WTC11 (cell line): ENCODE measurements around the gene PSMF1. TPM values are rescaled to one million over a fixed set of nuclear protein-coding genes. Genes with fewer than 3 reads are reported as not detected.

Experiments used
- ATAC-seq: fragments of 200-7000 bp; cut with Tn5 transposase; 2 replicates; pipeline ENCODE4 v1.10.0; 2021; ENCODE audit warnings: mild to moderate bottlenecking, moderate library complexity
- CTCF ChIA-PET: fragments of 300-600 bp; sonication (Branson Sonifier 250); formaldehyde crosslinking; loops from one replicate; lab custom pipeline; 2021; ENCODE audit warnings: antibody characterized with exemption; lab: Charles Lee
- POLR2A ChIA-PET: fragments of 350-600 bp; sonication (Branson Sonifier 250); formaldehyde crosslinking; loops from one replicate; lab custom pipeline; 2021; ENCODE audit warnings: antibody characterized with exemption; lab: Charles Lee
- DNase-seq: peaks from one replicate; pipeline ENCODE4 v3.0.0; 2021; ENCODE audit warnings: low spot score
- H3K27ac Mint-ChIP-seq: 2 replicates; pipeline ENCODE4 v1.8.0; 2021; ENCODE audit warnings: mixed read lengths
- H3K27me3 Mint-ChIP-seq: 2 replicates; pipeline ENCODE4 v1.8.0; 2021; ENCODE audit warnings: low read depth, mild to moderate bottlenecking, moderate library complexity, mixed read lengths
- H3K36me3 Mint-ChIP-seq: 2 replicates; pipeline ENCODE4 v1.8.0; 2021; ENCODE audit warnings: mixed read lengths
- H3K4me1 Mint-ChIP-seq: 2 replicates; pipeline ENCODE4 v1.8.0; 2022; ENCODE audit warnings: mixed read lengths
- H3K4me3 Mint-ChIP-seq: 2 replicates; pipeline ENCODE4 v1.8.0; 2021; ENCODE audit warnings: mild to moderate bottlenecking, moderate library complexity, mixed read lengths
- H3K9me3 Mint-ChIP-seq: 2 replicates; pipeline ENCODE4 v1.8.0; 2021; ENCODE audit warnings: mixed read lengths
- CREM ChIP-seq: sonication (generic); formaldehyde crosslinking; IDR thresholded peaks from 2 replicates; pipeline ENCODE4 v1.8.1; 2022; ENCODE audit warnings: mild to moderate bottlenecking, missing genetic modification reagents, moderate library complexity
- ESRRA ChIP-seq: sonication (generic); formaldehyde crosslinking; IDR thresholded peaks from 2 replicates; pipeline ENCODE4 v1.8.1; 2022; ENCODE audit warnings: mild to moderate bottlenecking, missing genetic modification reagents, borderline replicate concordance
- ETV6 ChIP-seq: sonication (generic); formaldehyde crosslinking; IDR thresholded peaks from 2 replicates; pipeline ENCODE4 v1.8.1; 2022; ENCODE audit warnings: mild to moderate bottlenecking, missing genetic modification reagents
- NFE2L1 ChIP-seq: sonication (generic); formaldehyde crosslinking; IDR thresholded peaks from 2 replicates; pipeline ENCODE4 v1.8.1; 2023; ENCODE audit warnings: missing genetic modification reagents
- NR1H2 ChIP-seq: sonication (generic); formaldehyde crosslinking; IDR thresholded peaks from 2 replicates; pipeline ENCODE4 v1.9.0; 2021; ENCODE audit warnings: mild to moderate bottlenecking, moderate library complexity, missing genetic modification reagents
- NR2C2 ChIP-seq: sonication (generic); formaldehyde crosslinking; IDR thresholded peaks from 2 replicates; pipeline ENCODE4 v1.8.0; 2022; ENCODE audit warnings: mild to moderate bottlenecking, missing genetic modification reagents
- OVOL2 ChIP-seq: fragments of 250-450 bp; sonication (Bioruptor Pico); IDR thresholded peaks from 2 replicates; pipeline ENCODE4 v1.9.0; 2021; ENCODE audit warnings: mild to moderate bottlenecking, borderline replicate concordance
- SMAD4 ChIP-seq: sonication (generic); formaldehyde crosslinking; IDR thresholded peaks from 2 replicates; pipeline ENCODE4 v1.8.0; 2022; ENCODE audit warnings: mild to moderate bottlenecking, missing genetic modification reagents
- total RNA-seq: library from RNA; stranded (reverse); gene quantifications from 3 replicates; pipeline ENCODE4 v1.2.3, GENCODE V29; 2021
- TF ChIP-seq, protein P1 (sequence below): sonication (generic); formaldehyde crosslinking; IDR thresholded peaks from 2 replicates; pipeline ENCODE4 v1.8.1; 2023; ENCODE audit warnings: mild to moderate bottlenecking, missing genetic modification reagents, moderate library complexity
- TF ChIP-seq, protein P2 (sequence below): sonication (generic); formaldehyde crosslinking; IDR thresholded peaks from 2 replicates; pipeline ENCODE4 v1.8.0; 2023; ENCODE audit warnings: missing genetic modification reagents, mild to moderate bottlenecking, borderline replicate concordance
- TF ChIP-seq, protein P3 (sequence below): sonication (generic); formaldehyde crosslinking; IDR thresholded peaks from 2 replicates; pipeline ENCODE4 v1.8.1; 2022; ENCODE audit warnings: low read depth, missing genetic modification reagents, borderline replicate concordance
- TF ChIP-seq, protein P4 (sequence below): sonication (generic); formaldehyde crosslinking; IDR thresholded peaks from 2 replicates; pipeline ENCODE4 v1.8.0; 2023; ENCODE audit warnings: mild to moderate bottlenecking, missing genetic modification reagents
- TF ChIP-seq, protein P5 (sequence below): fragments of 250-450 bp; sonication (Bioruptor Pico); IDR thresholded peaks from 2 replicates; pipeline ENCODE4 v2.1.2; 2022; ENCODE audit warnings: mild to moderate bottlenecking, moderate library complexity
- TF ChIP-seq, protein P6 (sequence below): fragments of 250-450 bp; sonication (Bioruptor Pico); conservative IDR thresholded peaks from 2 replicates; pipeline ENCODE4 v1.9.0; 2021; ENCODE audit warnings: mild to moderate bottlenecking
- TF ChIP-seq, protein P7 (sequence below): sonication (generic); formaldehyde crosslinking; IDR thresholded peaks from 2 replicates; pipeline ENCODE4 v1.8.1; 2022; ENCODE audit warnings: missing genetic modification reagents, borderline replicate concordance
- TF ChIP-seq, protein P8 (sequence below): sonication (generic); formaldehyde crosslinking; IDR thresholded peaks from 2 replicates; pipeline ENCODE4 v1.8.1; 2022; ENCODE audit warnings: mild to moderate bottlenecking, moderate library complexity, missing genetic modification reagents

PSMF1 gene
- total RNA-seq, 1 experiment from 2014 or later: 113 TPM

DNA sequence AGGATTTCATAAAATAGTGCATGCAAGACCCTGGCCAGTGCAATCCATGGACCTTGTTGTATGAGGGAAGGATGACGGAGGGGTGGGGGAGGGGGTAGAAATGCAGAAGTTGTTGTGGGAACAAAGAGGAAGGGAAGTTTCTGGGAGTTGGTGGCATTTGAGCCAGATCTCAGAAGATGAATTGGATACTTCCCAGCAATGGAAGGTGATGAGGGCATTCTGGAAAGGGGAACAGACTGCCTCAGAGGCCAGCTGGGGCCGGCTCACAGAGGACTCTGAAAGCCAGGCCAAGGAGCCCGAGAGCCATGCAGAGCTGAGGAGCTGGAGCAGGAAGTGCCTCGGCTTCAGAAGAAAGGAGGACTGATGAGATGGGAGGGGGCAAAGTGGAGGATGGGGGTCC, 63.7 kb downstream of the PSMF1 start:
- Mint-ChIP-seq H3K27me3 (peaks cover 28% of the 10 kb centered on the region), H3K4me1 (peaks cover 17% of the 10 kb centered on the region), H3K36me3 (no peaks in the 10 kb centered on the region), H3K4me3 (no peak overlapping the region), H3K9me3 (no peaks in the 10 kb centered on the region), H3K27ac (no peak overlapping the region)
- ChIA-PET CTCF (interaction anchor here (1.5 to 1.8 kb wide), 2 partner anchors 11 to 31 kb away, joined by 3 to 5 read pairs; no protein-coding TSS in a partner anchor), POLR2A (interaction anchor here (0.6 kb wide), 1 partner anchor 33 kb away, joined by 3 read pairs; no protein-coding TSS in a partner anchor)
- TF ChIP-seq, protein P1, sequence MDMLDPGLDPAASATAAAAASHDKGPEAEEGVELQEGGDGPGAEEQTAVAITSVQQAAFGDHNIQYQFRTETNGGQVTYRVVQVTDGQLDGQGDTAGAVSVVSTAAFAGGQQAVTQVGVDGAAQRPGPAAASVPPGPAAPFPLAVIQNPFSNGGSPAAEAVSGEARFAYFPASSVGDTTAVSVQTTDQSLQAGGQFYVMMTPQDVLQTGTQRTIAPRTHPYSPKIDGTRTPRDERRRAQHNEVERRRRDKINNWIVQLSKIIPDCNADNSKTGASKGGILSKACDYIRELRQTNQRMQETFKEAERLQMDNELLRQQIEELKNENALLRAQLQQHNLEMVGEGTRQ: no peak
- TF ChIP-seq, protein P2, sequence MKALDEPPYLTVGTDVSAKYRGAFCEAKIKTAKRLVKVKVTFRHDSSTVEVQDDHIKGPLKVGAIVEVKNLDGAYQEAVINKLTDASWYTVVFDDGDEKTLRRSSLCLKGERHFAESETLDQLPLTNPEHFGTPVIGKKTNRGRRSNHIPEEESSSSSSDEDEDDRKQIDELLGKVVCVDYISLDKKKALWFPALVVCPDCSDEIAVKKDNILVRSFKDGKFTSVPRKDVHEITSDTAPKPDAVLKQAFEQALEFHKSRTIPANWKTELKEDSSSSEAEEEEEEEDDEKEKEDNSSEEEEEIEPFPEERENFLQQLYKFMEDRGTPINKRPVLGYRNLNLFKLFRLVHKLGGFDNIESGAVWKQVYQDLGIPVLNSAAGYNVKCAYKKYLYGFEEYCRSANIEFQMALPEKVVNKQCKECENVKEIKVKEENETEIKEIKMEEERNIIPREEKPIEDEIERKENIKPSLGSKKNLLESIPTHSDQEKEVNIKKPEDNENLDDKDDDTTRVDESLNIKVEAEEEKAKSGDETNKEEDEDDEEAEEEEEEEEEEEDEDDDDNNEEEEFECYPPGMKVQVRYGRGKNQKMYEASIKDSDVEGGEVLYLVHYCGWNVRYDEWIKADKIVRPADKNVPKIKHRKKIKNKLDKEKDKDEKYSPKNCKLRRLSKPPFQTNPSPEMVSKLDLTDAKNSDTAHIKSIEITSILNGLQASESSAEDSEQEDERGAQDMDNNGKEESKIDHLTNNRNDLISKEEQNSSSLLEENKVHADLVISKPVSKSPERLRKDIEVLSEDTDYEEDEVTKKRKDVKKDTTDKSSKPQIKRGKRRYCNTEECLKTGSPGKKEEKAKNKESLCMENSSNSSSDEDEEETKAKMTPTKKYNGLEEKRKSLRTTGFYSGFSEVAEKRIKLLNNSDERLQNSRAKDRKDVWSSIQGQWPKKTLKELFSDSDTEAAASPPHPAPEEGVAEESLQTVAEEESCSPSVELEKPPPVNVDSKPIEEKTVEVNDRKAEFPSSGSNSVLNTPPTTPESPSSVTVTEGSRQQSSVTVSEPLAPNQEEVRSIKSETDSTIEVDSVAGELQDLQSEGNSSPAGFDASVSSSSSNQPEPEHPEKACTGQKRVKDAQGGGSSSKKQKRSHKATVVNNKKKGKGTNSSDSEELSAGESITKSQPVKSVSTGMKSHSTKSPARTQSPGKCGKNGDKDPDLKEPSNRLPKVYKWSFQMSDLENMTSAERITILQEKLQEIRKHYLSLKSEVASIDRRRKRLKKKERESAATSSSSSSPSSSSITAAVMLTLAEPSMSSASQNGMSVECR (CRISPR knock-in tag): no peak
- TF ChIP-seq OVOL2 (CRISPR knock-in tag) (no peak), NR2C2 (CRISPR knock-in tag) (no peak), NFE2L1 (CRISPR knock-in tag) (no peak)
- no peak for ATAC-seq
- DNase-seq: no peak

DNA sequence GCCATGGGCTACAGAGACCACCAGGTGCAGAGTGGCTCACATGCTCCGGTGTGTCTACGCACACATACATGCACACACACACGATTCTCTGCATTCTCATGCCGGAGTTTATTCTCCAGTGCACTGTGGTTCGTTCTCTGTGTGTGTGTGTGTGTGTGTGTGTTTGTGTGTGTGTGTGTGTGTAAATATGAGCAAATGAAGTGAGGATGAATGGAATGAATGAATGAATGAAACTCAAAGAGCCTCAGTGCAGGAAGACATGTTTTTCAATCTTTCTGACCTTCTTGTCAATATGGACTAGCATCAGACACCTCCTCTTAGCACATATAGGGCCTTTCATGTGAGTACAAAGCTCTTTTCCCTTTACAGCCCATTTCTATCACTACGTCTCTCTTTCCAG, 64.8 kb downstream of the PSMF1 start:
- no peak overlapping the region for H3K27ac Mint-ChIP-seq
- H3K36me3 Mint-ChIP-seq: no peaks in the 10 kb centered on the region
- H3K27me3 Mint-ChIP-seq: peaks cover 28% of the 10 kb centered on the region
- ChIA-PET CTCF (no interaction called here), POLR2A (no interaction called here)
- H3K4me3 Mint-ChIP-seq: no peak overlapping the region
- peaks cover 13% of the 10 kb centered on the region for H3K4me1 Mint-ChIP-seq
- ATAC-seq: no peak
- TF ChIP-seq, protein P3, sequence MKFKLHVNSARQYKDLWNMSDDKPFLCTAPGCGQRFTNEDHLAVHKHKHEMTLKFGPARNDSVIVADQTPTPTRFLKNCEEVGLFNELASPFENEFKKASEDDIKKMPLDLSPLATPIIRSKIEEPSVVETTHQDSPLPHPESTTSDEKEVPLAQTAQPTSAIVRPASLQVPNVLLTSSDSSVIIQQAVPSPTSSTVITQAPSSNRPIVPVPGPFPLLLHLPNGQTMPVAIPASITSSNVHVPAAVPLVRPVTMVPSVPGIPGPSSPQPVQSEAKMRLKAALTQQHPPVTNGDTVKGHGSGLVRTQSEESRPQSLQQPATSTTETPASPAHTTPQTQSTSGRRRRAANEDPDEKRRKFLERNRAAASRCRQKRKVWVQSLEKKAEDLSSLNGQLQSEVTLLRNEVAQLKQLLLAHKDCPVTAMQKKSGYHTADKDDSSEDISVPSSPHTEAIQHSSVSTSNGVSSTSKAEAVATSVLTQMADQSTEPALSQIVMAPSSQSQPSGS (CRISPR knock-in tag): no peak
- TF ChIP-seq, protein P4, sequence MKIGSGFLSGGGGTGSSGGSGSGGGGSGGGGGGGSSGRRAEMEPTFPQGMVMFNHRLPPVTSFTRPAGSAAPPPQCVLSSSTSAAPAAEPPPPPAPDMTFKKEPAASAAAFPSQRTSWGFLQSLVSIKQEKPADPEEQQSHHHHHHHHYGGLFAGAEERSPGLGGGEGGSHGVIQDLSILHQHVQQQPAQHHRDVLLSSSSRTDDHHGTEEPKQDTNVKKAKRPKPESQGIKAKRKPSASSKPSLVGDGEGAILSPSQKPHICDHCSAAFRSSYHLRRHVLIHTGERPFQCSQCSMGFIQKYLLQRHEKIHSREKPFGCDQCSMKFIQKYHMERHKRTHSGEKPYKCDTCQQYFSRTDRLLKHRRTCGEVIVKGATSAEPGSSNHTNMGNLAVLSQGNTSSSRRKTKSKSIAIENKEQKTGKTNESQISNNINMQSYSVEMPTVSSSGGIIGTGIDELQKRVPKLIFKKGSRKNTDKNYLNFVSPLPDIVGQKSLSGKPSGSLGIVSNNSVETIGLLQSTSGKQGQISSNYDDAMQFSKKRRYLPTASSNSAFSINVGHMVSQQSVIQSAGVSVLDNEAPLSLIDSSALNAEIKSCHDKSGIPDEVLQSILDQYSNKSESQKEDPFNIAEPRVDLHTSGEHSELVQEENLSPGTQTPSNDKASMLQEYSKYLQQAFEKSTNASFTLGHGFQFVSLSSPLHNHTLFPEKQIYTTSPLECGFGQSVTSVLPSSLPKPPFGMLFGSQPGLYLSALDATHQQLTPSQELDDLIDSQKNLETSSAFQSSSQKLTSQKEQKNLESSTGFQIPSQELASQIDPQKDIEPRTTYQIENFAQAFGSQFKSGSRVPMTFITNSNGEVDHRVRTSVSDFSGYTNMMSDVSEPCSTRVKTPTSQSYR: no peak
- no peak for TF ChIP-seq ETV6 (CRISPR knock-in tag)
- TF ChIP-seq CREM (CRISPR knock-in tag): no peak
- TF ChIP-seq NR1H2 (CRISPR knock-in tag): no peak
- TF ChIP-seq, protein P5, sequence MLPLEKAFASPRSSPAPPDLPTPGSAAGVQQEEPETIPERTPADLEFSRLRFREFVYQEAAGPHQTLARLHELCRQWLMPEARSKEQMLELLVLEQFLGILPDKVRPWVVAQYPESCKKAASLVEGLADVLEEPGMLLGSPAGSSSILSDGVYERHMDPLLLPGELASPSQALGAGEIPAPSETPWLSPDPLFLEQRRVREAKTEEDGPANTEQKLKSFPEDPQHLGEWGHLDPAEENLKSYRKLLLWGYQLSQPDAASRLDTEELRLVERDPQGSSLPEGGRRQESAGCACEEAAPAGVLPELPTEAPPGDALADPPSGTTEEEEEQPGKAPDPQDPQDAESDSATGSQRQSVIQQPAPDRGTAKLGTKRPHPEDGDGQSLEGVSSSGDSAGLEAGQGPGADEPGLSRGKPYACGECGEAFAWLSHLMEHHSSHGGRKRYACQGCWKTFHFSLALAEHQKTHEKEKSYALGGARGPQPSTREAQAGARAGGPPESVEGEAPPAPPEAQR: no peak
- TF ChIP-seq, protein P6, sequence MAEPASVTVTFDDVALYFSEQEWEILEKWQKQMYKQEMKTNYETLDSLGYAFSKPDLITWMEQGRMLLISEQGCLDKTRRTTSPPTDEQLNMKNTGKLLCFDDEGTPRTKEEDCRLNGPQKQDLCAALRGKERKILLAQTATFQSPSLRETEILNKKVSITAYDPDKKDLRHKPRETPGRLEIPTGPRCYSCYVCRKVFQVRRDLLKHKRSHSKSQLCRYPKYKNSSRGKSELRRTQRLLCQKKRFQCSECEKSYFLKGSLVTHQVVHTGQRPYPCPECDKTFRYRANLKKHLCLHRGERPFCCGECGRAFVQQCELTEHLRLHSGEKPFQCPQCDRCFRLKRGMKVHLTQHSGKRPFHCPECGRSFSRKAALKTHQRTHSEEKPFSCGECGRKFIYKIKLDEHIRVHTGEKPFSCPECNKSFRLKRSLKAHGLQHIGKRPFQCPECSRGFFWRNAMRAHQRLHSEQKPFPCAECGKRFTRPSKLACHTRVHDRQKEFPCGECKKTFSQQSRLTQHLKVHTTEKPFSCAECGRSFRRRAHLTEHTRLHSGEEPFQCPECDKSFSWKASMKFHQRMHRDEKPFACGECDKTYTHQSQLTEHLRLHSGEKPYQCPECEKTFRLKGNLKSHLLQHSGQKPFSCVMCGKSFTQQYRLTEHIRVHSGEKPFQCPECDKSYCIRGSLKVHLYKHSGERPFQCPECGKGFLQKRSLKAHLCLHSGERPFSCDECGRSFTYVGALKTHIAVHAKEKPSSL (CRISPR knock-in tag): no peak
- no peak for TF ChIP-seq ESRRA (CRISPR knock-in tag)
- TF ChIP-seq, protein P7, sequence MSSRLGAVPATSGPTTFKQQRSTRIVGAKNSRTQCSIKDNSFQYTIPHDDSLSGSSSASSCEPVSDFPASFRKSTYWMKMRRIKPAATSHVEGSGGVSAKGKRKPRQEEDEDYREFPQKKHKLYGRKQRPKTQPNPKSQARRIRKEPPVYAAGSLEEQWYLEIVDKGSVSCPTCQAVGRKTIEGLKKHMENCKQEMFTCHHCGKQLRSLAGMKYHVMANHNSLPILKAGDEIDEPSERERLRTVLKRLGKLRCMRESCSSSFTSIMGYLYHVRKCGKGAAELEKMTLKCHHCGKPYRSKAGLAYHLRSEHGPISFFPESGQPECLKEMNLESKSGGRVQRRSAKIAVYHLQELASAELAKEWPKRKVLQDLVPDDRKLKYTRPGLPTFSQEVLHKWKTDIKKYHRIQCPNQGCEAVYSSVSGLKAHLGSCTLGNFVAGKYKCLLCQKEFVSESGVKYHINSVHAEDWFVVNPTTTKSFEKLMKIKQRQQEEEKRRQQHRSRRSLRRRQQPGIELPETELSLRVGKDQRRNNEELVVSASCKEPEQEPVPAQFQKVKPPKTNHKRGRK (CRISPR knock-in tag): no peak
- TF ChIP-seq, protein P8, sequence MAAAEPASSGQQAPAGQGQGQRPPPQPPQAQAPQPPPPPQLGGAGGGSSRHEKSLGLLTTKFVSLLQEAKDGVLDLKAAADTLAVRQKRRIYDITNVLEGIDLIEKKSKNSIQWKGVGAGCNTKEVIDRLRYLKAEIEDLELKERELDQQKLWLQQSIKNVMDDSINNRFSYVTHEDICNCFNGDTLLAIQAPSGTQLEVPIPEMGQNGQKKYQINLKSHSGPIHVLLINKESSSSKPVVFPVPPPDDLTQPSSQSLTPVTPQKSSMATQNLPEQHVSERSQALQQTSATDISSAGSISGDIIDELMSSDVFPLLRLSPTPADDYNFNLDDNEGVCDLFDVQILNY (CRISPR knock-in tag): no peak
- no peak for TF ChIP-seq SMAD4 (CRISPR knock-in tag)
- no peaks in the 10 kb centered on the region for H3K9me3 Mint-ChIP-seq
- DNase-seq: no peak
